Activated T-helper 1 cell treated with anti-CD3 and anti-CD28 coated beads, Interleukin-2, amount 50 U/mL, for 16 hours (primary cell): ENCODE results near the gene IQGAP3.
A peak's percentile ranks its signal among the peaks of the same experiment; 100 is the strongest.

Experiments
- DNase-seq, 2 donors: peaks; one replicate each; pipeline ENCODE4 v3.0.0-alpha.2; 2020; ENCODE audit warnings: low read depth in 1 of 2, low spot score in 1 of 2

Gene IQGAP3

DNA sequence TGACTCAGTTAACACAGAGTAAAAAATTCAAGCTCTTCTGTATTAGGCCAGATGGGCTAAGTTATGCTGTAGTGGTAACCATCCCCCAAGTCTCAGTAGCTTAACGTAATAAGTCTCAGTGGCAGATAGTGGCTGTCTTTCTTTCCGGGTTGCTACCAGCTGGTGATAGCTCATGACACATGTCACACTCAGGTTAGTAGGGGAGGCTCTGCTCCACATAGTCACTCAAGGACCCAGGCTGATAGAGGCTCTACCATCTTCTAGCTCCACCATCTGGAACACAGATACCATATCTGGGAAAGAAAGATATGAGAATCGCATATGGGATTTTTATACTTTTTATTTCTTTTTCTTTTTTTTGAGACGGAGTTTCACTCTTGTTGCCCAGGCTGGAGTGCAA, 55.5 kb downstream of the IQGAP3 start:
- DNase-seq: no peak

DNA sequence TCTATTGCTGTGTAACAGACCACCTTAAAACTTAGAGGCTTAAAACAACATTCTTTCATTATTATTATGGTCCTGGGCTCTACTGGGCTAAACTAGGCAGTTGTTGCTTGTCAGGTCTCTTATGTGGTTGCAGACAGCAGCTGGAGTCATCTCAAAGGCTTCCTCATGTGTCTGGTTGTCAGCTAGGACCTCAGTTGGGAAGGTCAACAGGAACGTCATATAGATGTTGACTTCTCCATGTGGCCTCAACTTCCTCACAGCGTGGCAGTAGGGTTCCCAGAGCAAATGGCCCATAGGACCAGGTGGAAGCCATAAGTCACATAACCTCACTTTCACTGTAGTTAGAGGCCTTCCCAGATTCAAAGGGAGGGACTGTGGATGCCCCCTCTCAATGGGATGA, 56.4 kb downstream of the IQGAP3 start:
- no peak for DNase-seq

- DNase-seq: no peak
Observed at GRCh38 chr1:156513185-156513584, 59.2 kb downstream of the IQGAP3 start.

DNA sequence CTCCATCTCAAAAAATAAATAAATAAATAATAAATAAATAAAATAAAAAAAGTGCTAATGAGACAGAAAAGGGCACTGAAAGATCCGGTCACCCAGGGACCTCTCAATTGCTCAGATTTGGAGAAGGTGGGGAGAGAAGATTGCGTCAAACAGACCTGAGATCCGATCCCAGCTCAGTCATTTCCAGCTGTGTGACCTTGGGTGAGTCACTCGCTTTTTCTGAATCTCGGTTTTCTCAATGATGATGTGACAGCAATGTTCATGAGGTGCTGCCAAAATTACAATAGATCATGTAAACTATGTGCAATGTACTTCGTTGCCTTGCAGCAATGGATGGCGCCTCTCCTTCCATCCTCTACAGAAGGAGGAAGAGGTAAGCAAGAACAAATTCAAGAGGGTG, 60.7 kb downstream of the IQGAP3 start:
- DNase-seq: no peak

- no peak for DNase-seq
Observed at GRCh38 chr1:156510709-156511108, 61.7 kb downstream of the IQGAP3 start.

DNA sequence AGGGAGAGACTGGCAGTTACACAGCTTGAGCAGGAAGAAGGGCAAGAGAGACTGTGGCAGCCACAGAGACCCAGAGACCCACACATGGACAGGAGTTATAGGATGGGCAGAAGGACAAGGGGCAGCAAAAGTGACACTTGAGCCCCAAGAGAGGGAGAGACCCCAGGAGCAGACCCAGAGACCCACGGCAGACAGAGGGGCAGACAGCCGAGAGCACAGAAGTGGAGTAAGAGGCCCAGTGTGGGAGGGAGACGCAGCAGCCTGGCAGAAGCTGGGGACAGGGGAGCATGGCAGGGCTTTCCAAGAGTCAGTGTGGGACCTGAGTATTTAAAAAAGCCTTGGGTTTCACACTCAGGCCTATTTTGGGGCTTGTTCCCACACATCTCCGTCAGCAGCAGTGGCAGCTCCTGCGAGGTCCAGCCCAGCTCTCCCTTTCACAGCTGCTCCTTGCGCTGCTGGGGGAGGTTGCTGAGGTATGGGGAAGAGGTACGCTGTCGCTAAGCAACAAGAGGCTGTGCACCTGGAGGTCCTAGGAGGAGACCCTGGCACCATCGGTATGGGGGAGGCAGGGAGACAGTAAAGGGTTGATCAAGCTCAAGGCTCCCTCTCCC, 62.8 kb downstream of the IQGAP3 start:
- no peak for DNase-seq

GRCh38 chr1:156508955-156509234, 63.5 kb downstream of the IQGAP3 start:
- DNase-seq: no peak

DNA sequence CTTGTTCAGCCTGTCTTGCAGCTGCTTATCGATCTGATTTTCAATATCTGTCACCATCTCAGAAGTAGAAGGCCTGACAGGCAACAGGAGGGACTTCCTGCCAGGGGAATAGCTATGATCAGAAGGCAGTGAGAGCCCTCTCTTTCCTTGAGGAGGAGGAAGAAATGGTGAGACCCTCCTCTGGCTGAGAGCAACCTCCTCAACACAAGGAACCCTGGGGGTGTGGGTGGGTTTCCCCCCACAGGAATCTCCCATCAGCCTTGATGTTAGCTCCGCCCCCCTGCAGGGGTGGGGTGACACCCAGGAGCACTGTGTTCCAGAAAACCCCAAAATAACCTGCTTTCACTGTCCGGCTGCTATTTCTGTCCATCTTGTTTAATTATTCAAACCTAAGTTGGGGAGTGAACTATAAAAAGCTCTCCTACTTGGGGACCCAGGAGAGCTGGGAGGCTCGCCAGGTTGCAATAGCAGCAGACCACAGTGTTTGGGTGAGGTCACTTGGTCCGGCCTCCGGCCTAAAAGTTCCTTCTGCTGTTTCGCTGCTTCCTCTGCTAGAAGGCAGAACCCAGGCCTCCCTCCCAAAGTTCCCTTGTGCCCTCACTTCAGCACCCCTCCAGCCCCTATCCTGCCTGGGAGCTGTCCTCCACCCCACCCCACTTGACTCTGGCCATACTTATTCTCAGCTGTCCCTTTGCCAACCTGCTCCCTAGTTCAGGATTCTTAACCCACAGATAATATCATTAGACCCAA, 64.0 kb downstream of the IQGAP3 start:
- DNase-seq: no peak

GRCh38 chr1:156506450-156506849, 65.9 kb downstream of the IQGAP3 start:
- DNase-seq: no peak

DNA sequence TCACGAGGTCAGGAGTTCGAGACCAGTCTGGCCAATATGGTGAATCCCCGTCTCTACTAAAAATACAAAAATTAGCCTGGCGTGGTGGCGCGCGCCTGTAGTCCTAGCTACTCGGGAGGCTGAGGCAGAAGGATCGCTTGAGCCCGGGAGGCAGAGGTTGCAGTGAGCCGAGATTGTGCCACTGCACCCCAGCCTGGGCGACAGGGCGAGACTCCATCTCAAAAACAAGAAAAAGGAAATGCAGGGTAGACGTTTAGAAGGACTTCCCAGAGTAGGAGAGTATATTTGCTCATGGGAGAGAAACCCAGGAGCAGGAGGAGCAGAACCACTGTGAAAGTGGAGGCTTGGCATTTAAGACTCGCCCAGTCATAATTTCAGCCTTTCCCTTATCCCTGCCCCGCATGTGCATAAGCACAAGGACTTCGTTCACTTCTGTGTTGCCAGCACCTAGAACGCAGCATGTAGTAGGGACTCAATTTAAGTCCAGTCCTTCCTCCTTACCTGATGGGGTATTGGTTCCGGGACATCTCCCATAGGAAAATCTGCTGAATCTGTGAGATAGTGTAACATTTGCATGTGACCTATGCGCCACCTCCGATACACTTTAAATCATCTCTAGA, 66.6 kb downstream of the IQGAP3 start:
- DNase-seq: no peak

- peak; percentile 93 to 95 for DNase-seq
Observed at GRCh38 chr1:156504821-156505678, 67.3 kb downstream of the IQGAP3 start.

- DNase-seq: no peak
Observed at GRCh38 chr1:156504438-156504813, 67.9 kb downstream of the IQGAP3 start.

GRCh38 chr1:156503698-156504437, 68.5 kb downstream of the IQGAP3 start:
- no peak for DNase-seq

GRCh38 chr1:156502894-156503697, 69.3 kb downstream of the IQGAP3 start:
- no peak for DNase-seq

DNA sequence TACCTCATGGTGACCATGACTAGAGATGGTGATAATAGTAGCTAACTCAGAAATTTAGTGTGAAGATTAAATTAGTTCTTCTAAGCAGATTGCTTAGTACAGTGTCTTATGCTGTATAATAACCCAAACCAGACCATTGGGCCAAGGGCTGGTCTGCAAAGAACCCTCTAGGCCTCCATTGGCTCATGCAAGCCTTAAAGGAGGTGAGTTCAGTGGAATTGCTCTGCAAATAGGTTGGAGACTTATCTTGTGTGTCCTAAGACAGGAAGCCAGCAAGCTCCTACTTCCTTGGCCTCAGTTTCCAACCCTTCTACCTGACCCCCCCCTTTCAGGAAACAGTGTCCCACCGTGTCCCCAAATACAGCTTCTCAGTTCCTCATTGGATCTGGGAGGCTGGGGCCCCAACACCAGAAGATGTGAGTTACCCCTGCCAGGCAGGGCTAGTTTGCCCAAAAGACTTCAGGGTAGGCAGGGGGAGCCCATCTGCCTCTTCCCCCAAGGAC, 69.9 kb downstream of the IQGAP3 start:
- no peak for DNase-seq

DNA sequence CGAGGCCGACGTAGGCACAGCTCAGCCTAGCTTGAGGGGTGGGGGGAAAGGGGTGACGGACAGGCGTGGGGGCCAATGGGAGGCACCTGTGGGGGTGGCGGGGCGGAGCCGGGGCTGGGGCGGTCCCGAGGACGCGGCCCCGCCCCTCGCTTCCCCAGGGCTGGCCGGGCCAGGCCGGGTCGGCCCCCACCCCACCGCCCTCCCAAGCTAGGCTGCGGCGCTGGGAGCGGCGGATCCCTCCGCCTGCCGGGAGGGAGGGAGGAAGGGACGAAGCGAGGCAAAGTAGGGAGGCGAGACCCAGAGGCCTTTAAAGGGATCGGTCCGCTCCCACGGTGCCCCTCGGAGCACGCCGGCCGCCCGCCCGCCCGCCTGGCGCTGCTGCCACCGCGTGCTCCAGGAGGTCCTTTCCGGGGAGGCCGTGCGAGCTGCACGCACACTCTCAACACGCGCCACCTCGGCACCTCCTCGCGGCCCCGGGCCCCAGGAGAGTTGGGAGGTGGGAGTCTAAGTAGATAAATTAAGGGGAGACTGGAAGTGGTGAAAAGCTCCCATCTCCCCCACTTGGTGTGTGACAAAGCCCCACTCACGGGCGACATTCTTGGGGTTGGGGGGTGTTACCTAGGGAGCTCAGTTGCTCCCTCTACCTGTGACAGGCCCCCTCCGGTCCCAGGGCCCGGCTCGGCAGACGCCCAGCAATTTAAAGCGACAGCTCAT, 71.4 kb downstream of the IQGAP3 start:
- DNase-seq: peak; percentile 90 to 91

- DNase-seq: no peak
Observed at GRCh38 chr1:156500543-156500792, 71.9 kb downstream of the IQGAP3 start, which contains the start of gene MEF2D. Gene MEF2D, minus strand, starts transcription at chr1:156500775. Its CDS starts 17,483 bp downstream, at chr1:156483292.

DNA sequence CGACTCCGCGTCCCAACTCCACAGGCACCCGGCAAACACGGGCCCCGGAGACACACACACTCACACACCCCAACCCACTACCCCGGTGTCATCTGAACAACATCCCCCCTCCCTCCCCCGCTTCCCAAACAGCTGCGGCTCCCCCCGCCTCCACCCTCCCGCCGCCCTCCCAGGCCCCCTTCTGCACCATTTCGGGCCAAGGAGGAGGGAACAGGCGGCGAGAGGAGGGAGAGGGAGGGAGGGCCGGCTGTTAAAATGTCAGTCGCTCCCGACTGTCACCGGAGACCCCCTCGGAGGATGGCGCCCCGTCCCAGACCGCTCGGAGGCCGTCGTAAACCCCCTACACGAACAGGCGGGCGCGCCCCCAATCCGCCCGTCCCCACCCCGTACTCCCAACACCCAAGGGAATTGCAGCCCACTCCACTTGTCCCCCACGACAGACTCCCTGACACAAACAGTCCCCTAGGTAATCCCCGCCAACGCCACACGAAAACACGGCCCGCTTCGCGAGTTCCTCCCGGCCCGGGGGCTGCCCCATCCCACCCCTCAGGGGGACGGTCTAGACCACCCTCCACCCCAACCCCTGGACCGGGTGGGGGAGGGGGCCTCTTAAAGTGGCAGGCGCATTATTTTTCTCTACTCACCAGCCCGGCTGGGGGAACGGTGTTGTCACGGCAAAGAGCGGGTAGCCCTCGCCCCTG, 72.4 kb downstream of the IQGAP3 start:
- peak in 1 of 2 donors; percentile 36 for DNase-seq
